HG03565 (cell line): ENCODE results near the gene AUP1.
A peak's percentile ranks its signal among the peaks of the same experiment; 100 is the strongest.
"Not testable (repeated sequence)": the region's sequence is repeated elsewhere in the genome, so short reads cannot be mapped to it uniquely, and the experiment has no call there.

Source experiments
- ATAC-seq: cut with Tn5 transposase; IDR thresholded peaks from one replicate; pipeline ENCODE4 v1.9.1; 2021; ENCODE audit warnings: mild to moderate bottlenecking, moderate library complexity; ENCODE audit not compliant: unreplicated experiment

The AUP1 gene, protein sequence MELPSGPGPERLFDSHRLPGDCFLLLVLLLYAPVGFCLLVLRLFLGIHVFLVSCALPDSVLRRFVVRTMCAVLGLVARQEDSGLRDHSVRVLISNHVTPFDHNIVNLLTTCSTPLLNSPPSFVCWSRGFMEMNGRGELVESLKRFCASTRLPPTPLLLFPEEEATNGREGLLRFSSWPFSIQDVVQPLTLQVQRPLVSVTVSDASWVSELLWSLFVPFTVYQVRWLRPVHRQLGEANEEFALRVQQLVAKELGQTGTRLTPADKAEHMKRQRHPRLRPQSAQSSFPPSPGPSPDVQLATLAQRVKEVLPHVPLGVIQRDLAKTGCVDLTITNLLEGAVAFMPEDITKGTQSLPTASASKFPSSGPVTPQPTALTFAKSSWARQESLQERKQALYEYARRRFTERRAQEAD

DNA sequence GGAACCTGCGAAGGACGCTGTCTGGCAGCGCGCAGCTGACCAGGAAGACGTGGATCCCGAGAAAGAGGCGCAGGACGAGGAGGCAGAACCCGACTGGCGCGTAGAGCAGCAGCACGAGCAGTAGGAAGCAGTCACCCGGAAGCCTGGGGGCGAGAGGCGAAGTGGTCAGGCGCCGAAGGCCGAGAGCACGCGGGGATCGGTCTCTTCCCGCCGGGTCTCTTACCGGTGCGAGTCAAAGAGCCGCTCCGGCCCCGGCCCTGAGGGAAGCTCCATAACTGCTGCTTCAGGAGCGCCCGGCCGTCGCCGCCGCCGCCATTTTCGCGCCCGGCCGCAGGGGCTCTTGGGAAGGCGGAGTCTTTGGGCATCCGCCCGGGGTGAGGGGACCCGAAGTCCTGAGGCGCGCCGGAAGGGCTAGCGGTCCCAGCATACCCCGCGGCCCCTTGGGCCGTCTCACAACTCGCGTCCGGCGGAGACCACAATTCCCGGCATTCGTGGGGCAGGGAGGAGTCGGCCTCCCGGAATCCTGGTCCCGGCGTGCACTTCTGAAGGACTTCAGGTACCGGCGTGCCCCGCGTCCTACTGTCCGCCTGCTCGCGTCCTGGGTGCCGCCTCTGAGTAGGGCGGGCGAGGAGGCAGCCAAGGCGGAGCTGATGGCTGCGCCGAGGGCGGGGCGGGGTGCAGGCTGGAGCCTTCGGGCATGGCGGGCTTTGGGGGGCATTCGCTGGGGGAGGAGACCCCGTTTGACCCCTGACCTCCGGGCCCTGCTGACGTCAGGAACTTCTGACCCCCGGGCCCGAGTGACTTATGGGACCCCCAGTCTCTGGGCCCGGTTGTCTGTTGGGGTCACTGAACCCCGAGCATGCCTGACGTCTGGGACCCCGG lies at the start of gene AUP1, which contains the start of gene HTRA2:
TSS of gene AUP1 (minus strand) at position 350 of the 882 bp plus-strand sequence. CDS start at position 273, 77 bp downstream.
TSS of gene HTRA2 (plus strand) at position 577 of the 882 bp plus-strand sequence. CDS start at position 651, 74 bp downstream.
- ATAC-seq = peak; percentile 64

DNA sequence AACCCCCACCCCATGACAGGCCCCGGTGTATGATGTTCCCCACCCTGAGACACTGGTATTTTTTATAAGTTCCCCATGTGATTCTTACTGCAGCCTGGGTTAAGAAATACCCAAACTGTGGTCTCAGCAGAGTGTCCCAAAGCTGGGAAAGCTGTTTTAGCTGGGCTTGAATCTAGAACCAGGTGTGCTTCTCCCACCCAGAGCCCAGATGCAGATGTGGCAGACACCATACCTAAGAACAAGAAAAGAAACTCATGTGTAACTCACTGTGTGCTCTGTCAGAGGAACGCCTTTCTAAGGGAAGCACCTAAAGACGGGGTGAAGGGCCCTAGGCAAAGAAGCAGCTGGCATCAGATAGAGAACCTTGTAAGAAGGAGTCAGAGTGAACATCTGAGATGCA lies 48.9 kb upstream of the AUP1 start:
- ATAC-seq = no peak

DNA sequence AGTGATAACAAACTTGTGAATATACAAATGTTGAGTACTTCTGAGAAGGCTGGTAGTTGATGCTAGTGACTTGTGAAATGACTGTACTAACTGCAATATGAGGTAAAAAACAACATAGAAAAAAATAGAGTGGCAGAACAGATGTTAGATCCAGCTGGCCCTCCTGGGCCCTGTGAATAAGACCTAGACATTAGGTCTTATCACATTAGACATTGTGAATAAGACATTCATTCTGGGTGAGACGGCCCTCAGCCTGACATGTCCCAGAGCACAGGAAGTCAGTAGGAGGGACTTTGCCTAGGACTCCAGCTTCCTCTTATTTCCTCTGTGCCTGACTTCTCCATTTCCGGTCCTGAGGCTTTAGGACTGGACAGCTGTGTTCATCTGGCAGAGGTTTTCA lies 47.9 kb upstream of the AUP1 start:
- ATAC-seq = no peak

DNA sequence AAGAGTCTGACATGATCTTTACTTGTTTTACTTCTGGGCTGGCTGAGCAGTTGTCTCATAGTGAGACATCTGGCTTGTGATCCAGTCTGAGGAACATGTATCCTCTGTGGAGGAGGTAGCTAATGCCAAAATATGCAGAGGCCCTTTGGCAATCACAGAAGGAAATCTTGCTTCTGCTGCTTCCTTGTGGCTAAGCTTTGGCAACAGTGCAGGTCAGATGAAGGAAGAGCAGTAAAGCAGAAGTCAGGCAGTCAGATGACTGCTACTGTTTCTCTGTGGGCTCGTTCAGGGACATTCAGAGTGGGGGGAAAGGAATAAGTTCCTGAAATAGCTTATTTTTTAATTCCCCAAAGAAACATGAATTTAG lies 47.3 kb upstream of the AUP1 start:
- ATAC-seq = no peak

DNA sequence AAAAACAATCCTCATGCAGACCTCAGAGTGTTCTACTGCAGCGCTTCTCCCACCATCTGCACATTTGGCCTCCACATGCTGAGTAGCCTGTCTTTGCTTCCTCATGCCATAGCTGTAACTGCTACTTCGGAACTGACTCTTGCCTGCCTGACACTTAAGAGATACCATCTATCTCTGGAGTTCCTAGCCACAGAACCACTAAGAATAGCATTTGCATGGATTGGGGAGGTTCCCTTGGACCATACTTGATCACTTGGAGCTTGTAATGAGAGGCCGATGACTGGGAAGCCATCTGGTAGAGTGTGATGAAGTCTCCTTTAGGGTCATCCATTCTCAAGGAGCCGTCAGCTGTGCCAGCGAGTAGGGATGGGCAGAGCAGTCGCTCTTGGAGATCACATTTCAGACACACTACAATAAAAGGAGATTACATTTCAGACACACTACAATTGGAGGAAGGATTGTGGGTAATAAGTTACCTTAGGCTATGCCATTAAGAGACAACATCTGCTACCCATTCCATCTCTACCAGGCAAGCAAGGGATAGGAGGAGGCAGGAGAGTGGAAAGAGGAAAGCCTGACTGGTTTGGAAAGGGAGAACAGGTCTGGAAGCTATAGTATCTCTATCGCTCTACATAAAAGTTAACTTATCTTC lies 46.8 kb upstream of the AUP1 start:
- no peak for ATAC-seq

DNA sequence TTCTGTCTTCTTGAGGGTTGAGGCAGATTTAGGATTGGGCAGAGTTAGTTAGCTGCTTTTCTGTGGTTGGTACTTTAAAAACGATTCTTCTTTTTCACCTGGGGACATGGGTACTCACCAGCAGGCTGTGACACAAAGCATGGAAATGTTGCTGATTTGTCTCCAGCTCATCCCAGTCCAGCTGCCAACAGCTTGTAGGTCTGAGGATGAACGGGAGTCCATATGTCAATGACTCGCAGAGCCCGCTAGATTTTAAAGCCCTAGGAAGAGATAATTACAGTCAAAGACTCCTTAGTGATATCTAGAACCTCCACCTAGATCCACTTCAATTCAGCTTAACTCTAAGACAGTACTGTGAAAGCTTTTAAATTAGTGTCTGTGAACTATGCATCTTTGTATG lies 45.8 kb upstream of the AUP1 start:
- ATAC-seq = no peak

DNA sequence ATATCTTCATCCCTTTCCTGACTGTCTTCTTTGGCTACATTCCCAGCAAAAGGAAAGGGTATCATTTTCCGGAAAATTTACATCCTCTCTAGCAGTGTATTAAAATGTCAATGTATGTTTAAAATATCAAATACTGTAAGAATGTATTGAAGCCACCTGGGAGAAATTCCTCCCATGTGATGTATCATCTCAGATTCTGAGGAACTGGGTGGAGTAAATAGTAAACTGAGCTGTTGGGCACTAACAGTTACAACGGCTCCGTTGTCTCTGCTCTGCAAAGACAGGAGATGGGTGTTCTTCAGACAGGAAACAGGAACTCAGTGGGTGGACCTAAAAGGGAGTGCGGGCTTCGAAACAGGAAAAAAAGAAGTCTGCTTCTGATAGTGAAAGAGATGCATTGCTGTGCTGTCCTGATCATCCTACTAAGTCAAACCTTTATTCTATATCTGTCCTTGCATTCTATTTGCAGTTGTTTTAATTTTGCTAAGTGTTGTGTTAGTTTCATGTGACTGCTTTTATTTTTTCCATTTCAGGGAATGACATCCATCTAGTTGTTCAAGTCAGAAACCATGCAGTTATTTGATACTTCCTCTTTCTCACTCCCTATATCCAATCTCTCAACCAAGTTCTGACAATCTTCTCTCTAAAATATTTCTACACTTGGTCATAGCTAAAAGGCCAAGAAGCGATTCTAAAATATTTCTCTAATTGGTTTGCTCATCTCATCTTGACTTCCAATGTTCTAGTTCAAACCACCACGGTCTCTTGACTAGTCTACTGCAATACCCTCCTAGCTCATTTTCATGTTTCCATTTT lies 44.4 kb upstream of the AUP1 start:
- peak; percentile 32 for ATAC-seq

DNA sequence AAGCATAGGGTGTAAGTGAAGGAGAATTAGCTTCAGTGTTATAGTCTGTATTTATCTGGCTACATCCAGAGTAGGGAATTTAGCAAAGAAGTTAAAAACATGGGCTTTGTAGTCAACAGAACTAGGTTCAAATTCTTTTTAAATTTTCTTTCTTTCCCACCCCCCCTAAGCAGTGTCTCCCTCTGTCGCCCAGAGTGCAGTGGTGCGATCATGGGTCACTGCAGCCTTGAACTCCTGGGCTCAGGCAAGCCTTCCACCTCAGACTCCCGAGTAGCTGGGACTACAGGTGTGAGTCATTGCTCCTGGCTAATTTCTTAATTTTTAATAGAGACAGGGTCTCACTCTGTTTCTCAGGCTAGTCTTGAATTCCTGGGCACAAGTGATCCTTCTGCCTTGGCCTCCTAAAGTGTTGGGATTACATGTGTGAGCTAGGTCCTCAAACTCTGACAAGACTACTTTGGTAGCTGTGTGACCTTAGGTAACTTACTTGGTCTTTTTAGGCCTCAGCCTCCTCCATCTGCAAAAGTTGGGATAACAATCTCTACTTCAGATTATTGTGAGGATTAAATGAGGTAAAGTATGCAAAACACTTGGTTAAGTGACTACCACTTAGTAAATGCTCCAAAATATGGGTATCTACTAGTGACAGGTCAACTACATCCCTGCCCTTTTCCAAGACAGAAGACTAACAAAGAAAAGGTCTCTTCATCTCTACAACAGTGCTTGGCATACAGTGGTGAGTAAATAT lies 42.8 kb upstream of the AUP1 start:
- no peak for ATAC-seq

DNA sequence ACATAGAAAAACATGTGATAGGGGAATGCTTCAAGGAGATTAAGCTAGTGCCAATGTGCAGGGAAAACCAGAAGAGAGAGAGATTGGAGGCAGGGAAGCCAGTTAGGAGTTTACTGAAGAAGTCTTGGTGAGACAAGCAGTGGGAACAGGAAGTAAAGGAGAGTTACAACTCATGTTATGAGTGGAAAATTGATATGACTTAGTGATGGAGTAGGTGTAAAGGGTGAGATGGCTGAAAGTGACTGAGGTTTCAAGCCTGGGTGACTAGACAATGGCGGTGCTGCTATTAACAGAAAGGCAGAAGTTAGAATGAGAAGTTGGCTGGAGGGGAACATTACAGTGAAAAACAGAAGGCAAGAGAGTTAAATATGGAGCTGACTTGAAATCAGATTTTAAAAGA lies 41.6 kb upstream of the AUP1 start:
- peak; percentile 69 for ATAC-seq

DNA sequence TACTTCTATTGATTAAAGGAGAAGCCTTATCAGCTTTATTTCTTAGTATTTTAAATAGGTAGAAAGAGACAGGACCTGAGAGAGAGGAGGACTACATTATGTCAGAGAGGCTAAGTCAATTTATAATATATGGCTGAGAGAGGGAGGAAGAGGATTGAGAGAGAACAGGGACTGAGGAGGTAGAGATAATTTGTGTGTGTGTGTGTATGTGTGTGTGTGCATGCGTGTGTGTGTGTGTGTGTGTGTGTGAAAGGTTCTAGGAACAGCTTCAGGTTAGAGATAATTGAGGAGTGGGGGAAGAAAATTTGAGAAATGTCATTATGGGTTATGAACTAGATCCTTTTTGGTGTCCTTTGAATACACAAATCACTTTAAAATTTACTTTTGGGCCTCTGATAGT lies 40.2 kb upstream of the AUP1 start:
- ATAC-seq = no peak

DNA sequence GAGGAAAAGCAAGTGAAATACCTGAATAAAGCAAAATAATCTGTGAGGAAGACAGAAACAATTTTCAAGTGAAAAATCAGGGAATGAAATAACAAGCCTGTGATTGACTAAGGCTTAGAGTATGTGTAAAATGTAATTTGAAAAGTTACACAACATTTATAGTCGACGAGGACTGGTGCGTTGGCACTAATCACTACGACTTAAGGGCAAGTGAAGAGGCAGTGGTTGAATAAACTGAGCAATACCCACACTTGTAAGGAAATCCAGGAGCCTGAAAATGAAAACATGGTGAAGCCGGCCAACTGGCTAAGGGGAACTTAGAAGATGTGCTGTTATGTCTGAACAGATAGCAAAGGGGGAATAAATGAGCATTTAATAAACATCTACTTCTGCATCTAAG lies 38.4 kb upstream of the AUP1 start:
- ATAC-seq = no peak

DNA sequence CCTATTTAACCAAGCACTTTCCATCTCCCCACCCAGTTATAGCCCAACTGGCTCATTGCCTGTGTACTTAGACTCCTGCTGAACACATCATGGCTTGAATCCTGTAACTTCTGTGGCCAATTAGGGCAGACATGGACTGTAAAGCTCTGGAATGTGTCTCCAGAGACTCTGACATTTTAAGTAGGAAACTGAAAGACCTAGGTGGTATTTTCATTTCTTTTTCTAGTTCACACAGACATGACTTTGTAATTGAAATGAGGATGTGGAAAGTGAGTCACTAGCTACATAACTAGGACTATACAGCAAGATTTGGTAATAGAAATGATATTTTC lies 37.2 kb upstream of the AUP1 start:
- ATAC-seq = no peak

DNA sequence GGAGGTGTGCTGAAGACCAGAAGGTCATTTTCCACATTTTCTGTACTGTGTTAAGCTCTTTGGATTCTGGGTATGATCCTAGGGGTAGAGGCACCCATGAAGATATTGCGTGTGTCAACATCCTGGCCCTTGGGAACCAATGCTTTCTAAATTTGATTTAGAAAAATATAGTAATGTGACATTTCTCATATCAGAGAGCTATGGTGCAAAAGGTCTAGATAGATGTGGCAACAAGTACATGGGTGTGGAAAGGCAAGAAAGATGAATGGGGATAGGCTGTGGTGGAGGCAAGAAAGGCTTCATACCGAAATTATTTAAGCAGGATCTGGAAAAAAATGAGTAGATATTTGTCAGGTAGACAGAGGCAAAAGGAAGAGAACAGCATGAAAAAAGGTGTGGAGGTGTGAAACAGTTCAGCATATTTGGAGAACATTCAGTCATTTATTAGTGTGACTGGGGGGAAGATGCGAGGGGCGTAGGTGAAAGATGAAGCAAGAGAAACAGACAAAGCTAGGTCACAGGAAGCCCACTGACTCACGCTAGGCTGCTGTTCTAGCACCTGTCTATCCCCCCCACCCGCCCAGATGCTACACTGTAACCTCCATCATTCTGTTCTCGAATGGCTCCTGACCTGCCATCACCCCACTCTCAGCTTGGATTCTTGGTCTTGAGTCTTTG lies 36.7 kb upstream of the AUP1 start:
- ATAC-seq = no peak

DNA sequence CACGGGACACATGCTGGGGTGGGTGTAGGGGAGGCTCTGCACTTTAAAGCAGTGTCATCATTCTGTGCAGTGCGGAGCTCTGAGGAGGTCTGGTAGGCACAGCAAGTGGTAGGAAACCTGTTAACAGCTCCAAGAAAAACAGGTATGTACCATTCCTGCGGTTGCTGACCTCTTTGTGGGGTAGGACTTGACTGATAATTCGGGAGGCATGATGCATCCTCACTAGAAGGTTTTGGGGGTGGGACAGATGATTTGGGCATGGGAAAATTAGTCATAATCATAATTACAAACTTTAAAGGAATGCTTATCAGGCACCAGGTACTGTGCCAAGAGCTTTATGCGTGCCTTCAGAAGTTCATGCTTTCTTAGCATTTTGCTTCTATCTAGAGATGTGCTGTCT lies 34.7 kb upstream of the AUP1 start:
- no peak for ATAC-seq

DNA sequence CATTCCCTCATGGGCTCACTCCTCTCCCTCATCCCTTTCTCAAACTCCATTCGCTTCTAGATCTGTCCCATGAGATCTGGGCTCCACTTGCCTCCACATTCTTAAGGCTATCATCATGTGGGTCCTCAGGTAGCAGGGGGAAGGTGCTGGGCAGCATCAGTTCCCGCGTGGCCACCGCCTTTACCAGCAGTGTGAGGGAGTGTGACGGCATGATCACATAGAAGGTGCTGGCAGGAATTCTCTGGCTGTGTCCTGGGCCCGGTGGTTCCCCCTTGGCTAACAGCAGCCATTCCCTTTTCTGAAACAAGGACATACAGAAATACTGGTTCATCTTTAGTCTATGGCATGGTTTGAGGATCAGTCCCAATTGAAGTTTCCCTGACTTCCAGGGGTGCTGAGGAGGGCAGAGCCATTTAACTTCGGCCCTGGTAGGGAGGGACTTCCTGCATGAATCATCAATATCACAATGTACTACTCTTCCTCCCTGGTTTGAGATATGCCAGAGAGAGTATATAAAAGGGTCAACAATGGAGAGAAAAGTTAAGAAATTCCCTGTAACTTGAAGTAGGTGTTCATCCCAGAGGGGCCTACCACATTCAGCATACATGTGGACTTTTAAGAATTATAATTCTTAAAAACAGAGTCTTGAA lies 32.7 kb upstream of the AUP1 start:
- ATAC-seq = no peak

DNA sequence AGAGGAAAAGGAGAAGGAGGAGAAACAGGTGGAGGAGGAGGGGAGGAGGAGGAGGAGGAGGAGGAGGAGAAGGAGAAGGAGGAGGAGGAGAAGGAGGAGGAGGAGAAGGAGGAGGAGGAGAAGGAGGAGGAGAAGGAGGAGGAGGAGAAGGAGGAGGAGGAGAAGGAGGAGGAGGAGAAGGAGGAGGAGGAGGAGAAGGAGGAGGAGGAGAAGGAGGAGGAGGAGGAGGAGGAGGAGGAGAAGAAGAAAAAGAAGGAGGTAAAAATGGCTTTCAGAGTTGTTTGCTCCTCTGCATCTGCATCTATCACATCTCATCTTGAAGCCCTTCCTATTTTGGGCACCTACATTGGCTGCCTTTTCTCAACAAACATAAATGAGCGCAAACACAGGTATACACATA lies 31.5 kb upstream of the AUP1 start:
- ATAC-seq = not testable (repeated sequence)

DNA sequence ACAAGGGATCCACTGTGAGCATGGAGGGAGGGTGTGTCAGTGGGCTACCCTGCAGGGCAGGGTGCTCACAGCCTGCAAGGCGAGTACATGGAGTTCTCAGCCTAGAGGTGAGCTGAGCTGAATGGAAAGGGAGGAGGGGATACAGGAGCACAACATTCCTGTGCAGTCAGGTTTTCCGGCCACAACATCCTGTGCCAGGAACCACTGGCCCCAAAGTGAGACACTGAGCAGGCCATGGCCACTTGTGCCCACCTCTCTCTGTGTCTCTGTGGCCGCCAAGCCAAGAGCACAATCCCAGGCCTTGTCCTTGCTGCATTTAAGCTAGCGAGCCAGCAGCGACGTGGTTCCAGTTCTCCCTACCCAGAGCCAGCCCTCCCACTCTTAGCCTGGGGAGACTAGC lies 31.1 kb upstream of the AUP1 start:
- ATAC-seq = no peak

DNA sequence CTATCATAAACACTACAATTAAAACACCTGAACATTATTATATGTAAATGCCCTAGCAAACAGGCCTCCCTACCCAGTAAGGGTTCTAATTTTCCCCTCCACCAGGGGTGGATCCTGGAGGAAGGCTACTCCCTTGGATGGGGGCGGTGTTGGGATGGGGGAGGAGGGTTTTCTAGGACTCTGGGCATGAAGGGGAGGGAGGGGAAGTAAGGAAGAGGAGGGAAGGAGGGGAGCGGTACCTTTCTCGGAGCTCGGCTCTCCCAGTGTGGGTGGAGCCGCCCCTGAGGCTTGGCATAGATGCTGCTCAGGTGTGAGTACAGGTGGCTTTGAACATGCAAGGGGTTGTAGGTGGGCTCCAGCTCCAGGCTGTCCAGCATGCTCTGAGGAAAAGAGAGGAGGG lies 30.4 kb upstream of the AUP1 start:
- no peak for ATAC-seq
